Keratinocyte (primary cell): Measurements from ENCODE around the gene NTSR1. TPM values are rescaled to one million over a fixed set of nuclear protein-coding genes. Genes with fewer than 3 reads are reported as not detected.

Experiments
- DNase-seq: peaks from one replicate; pipeline ENCODE4 v3.0.0-alpha.2; 2011; ENCODE audit warnings: low read depth, missing footprints, low spot score
- FAIRE-seq: peaks from 2 replicates; lab custom pipeline; 2011; peaks lifted over from hg19 to GRCh38; lab: Jason Lieb, UNC
- H2AFZ ChIP-seq: 2 replicates; pipeline ENCODE4 v1.6.0; 2012; ENCODE audit warnings: low read length, control low read depth, inconsistent platforms; ENCODE audit not compliant: control insufficient read depth
- H3K27ac ChIP-seq: 2 replicates; pipeline ENCODE4 v1.5.1; 2011; ENCODE audit warnings: low read length; ENCODE audit not compliant: control insufficient read depth, insufficient read depth
- H3K27me3 ChIP-seq: 3 replicates; pipeline ENCODE4 v1.6.0; 2011; ENCODE audit warnings: low read length; ENCODE audit not compliant: control insufficient read depth, insufficient read depth; ENCODE audit errors: extremely low read depth
- H3K36me3 ChIP-seq, 2 experiments: 2 replicates in 1 of 2; 3 replicates in 1 of 2; pipeline ENCODE4 v1.5.1; 2011; ENCODE audit warnings: low read length in 2 of 2, mild to moderate bottlenecking in 1 of 2; ENCODE audit not compliant: control insufficient read depth in 2 of 2, insufficient read depth in 2 of 2; ENCODE audit errors: extremely low read depth in 1 of 2
- H3K4me1 ChIP-seq: 3 replicates; pipeline ENCODE4 v1.5.1; 2011; ENCODE audit warnings: low read length; ENCODE audit not compliant: control insufficient read depth, insufficient read depth; ENCODE audit errors: extremely low read depth
- H3K4me2 ChIP-seq: 3 replicates; pipeline ENCODE4 v1.6.0; 2011; ENCODE audit warnings: low read depth, low read length; ENCODE audit not compliant: control insufficient read depth, insufficient read depth; ENCODE audit errors: extremely low read depth
- H3K4me3 ChIP-seq, 3 experiments: fragments of 200-600 bp in 1 of 3; sonication (generic) in 1 of 3; 2 replicates in 2 of 3; 3 replicates in 1 of 3; pipeline ENCODE4 v1.5.1; 2011 to 2016; ENCODE audit warnings: low read length in 3 of 3, mild to moderate bottlenecking in 3 of 3, control low read depth in 2 of 3, inconsistent platforms in 1 of 3, low read depth in 1 of 3, mixed read lengths in 1 of 3, mixed run types in 1 of 3, moderate library complexity in 1 of 3; ENCODE audit not compliant: control insufficient read depth in 2 of 3, insufficient read depth in 2 of 3; ENCODE audit errors: extremely low read depth in 1 of 3
- H3K79me2 ChIP-seq: 2 replicates; pipeline ENCODE4 v1.6.0; 2012; ENCODE audit warnings: low read length; ENCODE audit not compliant: control insufficient read depth, insufficient read depth
- H3K9ac ChIP-seq: 3 replicates; pipeline ENCODE4 v1.6.0; 2011; ENCODE audit warnings: low read length; ENCODE audit not compliant: control insufficient read depth, insufficient read depth; ENCODE audit errors: extremely low read depth
- H3K9me1 ChIP-seq: 3 replicates; pipeline ENCODE4 v1.6.0; 2011; ENCODE audit warnings: low read length; ENCODE audit not compliant: control insufficient read depth, insufficient read depth; ENCODE audit errors: extremely low read depth
- H3K9me3 ChIP-seq: 2 replicates; pipeline ENCODE4 v1.5.1; 2012; ENCODE audit warnings: low read depth, low read length; ENCODE audit not compliant: control insufficient read depth
- H4K20me1 ChIP-seq: 3 replicates; pipeline ENCODE4 v1.6.0; 2011; ENCODE audit warnings: low read length; ENCODE audit not compliant: control insufficient read depth, insufficient read depth; ENCODE audit errors: extremely low read depth
- EZH2 ChIP-seq: IDR thresholded peaks from one replicate; pipeline ENCODE4 v1.6.1; 2012; ENCODE audit warnings: inconsistent platforms, mild to moderate bottlenecking, low read length, moderate library complexity
- dilution Hi-C: fragments of 300-500 bp; cut with MboI; formaldehyde crosslinking; loops from one replicate; pipeline ENCODE4 v1.7.0; 2020; ENCODE audit warnings: low sequenced_read_pairs; ENCODE audit not compliant: extremely low pct_ligation_motif_present
- polyA plus RNA-seq, 5 experiments: library from polyadenylated mRNA; depleted of rRNA in 3 of 5; stranded (reverse) in 3 of 5; stranded (forward) in 1 of 5; unstranded in 1 of 5; fragments of >200 nt; gene quantifications; 1 replicate in 1 of 5; 2 replicates in 3 of 5; 3 replicates in 1 of 5; pipeline versions ENCODE4 v1.2.1 to v1.2.3, GENCODE V29; 2011 to 2012; ENCODE audit warnings: missing spikeins in 2 of 5, low read depth in 1 of 5, low replicate concordance in 1 of 5
- TF ChIP-seq, protein P1 (sequence below), 3 experiments: IDR thresholded peaks in 1 of 3; conservative IDR thresholded peaks in 1 of 3; optimal IDR thresholded peaks in 1 of 3; 2 replicates in 2 of 3; 3 replicates in 1 of 3; pipeline versions ENCODE3 to v1.5.1; 2011; ENCODE audit warnings: low read length in 3 of 3, mild to moderate bottlenecking in 3 of 3, moderate library complexity in 2 of 3, control low read depth in 1 of 3, inconsistent platforms in 1 of 3; ENCODE audit not compliant: insufficient read depth in 2 of 3; ENCODE audit errors: extremely low read depth in 1 of 3

The NTSR1 gene
- polyA plus RNA-seq, 1 donor (not counting 4 experiments of a cell fraction or from before 2014, with no cell fraction given) = 0.55 TPM

DNA sequence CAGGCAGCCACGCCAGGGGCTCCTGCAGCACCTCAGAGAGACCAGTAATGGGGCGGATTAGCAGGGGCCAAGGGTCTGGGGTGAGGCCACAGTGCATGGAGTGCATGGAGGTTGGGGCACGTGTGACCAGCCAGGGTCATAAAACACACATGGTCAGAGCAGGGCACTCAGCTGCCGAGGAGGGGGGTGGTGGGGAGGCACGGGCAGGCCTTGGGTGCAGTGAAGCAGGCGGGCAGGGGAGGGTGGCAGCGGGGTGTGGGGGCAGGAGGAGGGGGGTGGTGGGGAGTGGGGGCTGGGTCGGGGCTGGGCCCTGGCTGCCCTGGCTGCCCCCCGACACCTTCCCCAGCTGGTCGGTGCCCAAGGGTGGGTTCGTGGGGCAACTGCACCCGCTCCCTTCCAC is 23.7 kb upstream of the NTSR1 start:
- no peaks in the 10 kb centered on the region for H4K20me1 ChIP-seq
- no peak for TF ChIP-seq EZH2
- TF ChIP-seq, protein P1, sequence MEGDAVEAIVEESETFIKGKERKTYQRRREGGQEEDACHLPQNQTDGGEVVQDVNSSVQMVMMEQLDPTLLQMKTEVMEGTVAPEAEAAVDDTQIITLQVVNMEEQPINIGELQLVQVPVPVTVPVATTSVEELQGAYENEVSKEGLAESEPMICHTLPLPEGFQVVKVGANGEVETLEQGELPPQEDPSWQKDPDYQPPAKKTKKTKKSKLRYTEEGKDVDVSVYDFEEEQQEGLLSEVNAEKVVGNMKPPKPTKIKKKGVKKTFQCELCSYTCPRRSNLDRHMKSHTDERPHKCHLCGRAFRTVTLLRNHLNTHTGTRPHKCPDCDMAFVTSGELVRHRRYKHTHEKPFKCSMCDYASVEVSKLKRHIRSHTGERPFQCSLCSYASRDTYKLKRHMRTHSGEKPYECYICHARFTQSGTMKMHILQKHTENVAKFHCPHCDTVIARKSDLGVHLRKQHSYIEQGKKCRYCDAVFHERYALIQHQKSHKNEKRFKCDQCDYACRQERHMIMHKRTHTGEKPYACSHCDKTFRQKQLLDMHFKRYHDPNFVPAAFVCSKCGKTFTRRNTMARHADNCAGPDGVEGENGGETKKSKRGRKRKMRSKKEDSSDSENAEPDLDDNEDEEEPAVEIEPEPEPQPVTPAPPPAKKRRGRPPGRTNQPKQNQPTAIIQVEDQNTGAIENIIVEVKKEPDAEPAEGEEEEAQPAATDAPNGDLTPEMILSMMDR (optimal IDR thresholded peaks at IDR 0.05 in 1 of 3, IDR thresholded peaks at IDR 0.05 in 1 of 3, conservative IDR thresholded peaks at IDR 0.05 in 1 of 3; ENCODE audit: extremely low read depth in 1 of 3, insufficient read depth in 2 of 3, low read length in 3 of 3) = no peak
- no peak for FAIRE-seq

DNA sequence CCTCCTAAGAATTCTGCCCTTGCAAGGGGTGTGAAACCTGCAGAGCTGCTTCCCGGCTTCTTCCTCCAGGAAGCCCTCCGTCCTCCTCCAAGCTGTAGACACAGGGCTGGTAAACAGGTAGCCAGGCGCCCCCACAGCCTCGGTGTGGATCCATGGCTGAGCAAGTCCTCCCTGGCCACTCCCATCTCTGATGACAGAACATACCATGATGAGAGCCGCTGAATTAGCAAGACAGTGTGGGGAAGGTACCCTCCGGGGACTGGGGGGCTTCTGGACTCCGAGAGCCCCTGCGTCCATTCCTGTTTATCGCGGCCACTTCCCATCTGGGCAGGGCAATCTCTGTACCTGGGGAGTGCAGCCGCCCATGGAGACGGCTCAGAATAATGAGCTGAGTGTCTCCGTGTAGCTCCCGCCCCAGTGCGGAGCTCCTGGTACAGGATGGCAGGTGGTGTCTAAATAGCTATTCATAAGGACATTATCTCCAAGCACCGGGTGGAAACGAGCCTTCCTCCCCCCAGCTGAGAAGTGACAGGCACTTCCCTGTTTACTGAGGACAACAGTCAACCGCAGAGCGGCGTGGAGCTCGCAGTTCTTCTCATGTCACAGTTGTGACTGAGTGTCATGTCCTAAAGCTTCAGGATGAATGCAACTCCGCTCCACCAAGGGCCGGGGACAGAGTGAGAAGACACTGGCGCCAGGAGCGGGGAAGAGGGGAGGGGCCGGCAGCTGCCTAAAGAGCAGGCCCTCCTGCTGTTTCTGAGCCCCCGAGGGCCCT is 22.7 kb upstream of the NTSR1 start:
- no peaks in the 10 kb centered on the region for H3K9me1 ChIP-seq

More for the DNA sequence above, 23.7 kb upstream of the NTSR1 start:
- Histone ChIP-seq H3K4me3 (no peak overlapping the region), H3K27me3 (no peaks in the 10 kb centered on the region), H3K36me3 (no peaks in the 10 kb centered on the region), H2AFZ (no peak overlapping the region), H3K9me1 (no peaks in the 10 kb centered on the region), H3K27ac (no peak overlapping the region), H3K9me3 (no peaks in the 10 kb centered on the region), H3K4me2 (no peak overlapping the region), H3K79me2 (no peaks in the 10 kb centered on the region), H3K9ac (no peak overlapping the region), H3K4me1 (peaks cover 16% of the 10 kb centered on the region)
- DNase-seq = no peak
- dilution Hi-C loops = no loop called here

More for the DNA sequence above, 22.7 kb upstream of the NTSR1 start:
- H4K20me1 ChIP-seq = no peaks in the 10 kb centered on the region
- H3K4me3 ChIP-seq = no peak overlapping the region
- no peak overlapping the region for H3K4me2 ChIP-seq
- TF ChIP-seq EZH2 = no peak
- TF ChIP-seq, protein P1 (optimal IDR thresholded peaks at IDR 0.05 in 1 of 3, IDR thresholded peaks at IDR 0.05 in 1 of 3, conservative IDR thresholded peaks at IDR 0.05 in 1 of 3; ENCODE audit: extremely low read depth in 1 of 3, insufficient read depth in 2 of 3, low read length in 3 of 3) = no peak
- DNase-seq (no peak), FAIRE-seq (no peak)
- no peak overlapping the region for H3K27ac ChIP-seq
- H3K79me2 ChIP-seq = no peaks in the 10 kb centered on the region
- no peaks in the 10 kb centered on the region for H3K36me3 ChIP-seq
- no peaks in the 10 kb centered on the region for H3K27me3 ChIP-seq
- H2AFZ ChIP-seq = no peak overlapping the region
- peaks cover 16% of the 10 kb centered on the region for H3K4me1 ChIP-seq
- H3K9ac ChIP-seq = no peak overlapping the region
- no peaks in the 10 kb centered on the region for H3K9me3 ChIP-seq
- dilution Hi-C loops = no loop called here
